ENCODE results near the gene BOLA1. TPM values are rescaled to one million over a fixed set of nuclear protein-coding genes. Genes with fewer than 3 reads are reported as not detected.
"Not testable (repeated sequence)": the region's sequence is repeated elsewhere in the genome, so short reads cannot be mapped to it uniquely, and the experiment has no call there.

The BOLA1 gene
- total and polyA plus RNA-seq, 12 donors = 12.9 to 33.6 (median 16.1) TPM

GRCh38 chr1:149886396-149887195, 12.8 kb upstream of the BOLA1 start:
- DNase-seq = peak; percentile 72 to 95
- intact Hi-C loops (cut with DNase I) = no loop called here
- H3K4me1 ChIP-seq = peaks cover 0 to 35% (median 30%) of the 10 kb centered on the region in 9 donors
- H3K27ac ChIP-seq = peak overlapping the region; percentile 89 to 100 (median 98)
- peak overlapping the region; percentile 55 to 95 (median 72) for H3K4me3 ChIP-seq
- no peaks in the 10 kb centered on the region for H3K9me3 ChIP-seq
- ATAC-seq = peak; percentile 83 to 91 (median 88)
- 0 to 1% methylated on average over 62 of the region's 62 CpGs for WGBS, 2 donors
- no peaks in the 10 kb centered on the region for H3K27me3 ChIP-seq
- TF ChIP-seq, protein P1, sequence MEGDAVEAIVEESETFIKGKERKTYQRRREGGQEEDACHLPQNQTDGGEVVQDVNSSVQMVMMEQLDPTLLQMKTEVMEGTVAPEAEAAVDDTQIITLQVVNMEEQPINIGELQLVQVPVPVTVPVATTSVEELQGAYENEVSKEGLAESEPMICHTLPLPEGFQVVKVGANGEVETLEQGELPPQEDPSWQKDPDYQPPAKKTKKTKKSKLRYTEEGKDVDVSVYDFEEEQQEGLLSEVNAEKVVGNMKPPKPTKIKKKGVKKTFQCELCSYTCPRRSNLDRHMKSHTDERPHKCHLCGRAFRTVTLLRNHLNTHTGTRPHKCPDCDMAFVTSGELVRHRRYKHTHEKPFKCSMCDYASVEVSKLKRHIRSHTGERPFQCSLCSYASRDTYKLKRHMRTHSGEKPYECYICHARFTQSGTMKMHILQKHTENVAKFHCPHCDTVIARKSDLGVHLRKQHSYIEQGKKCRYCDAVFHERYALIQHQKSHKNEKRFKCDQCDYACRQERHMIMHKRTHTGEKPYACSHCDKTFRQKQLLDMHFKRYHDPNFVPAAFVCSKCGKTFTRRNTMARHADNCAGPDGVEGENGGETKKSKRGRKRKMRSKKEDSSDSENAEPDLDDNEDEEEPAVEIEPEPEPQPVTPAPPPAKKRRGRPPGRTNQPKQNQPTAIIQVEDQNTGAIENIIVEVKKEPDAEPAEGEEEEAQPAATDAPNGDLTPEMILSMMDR (IDR thresholded peaks at IDR 0.05) = no peak
- no peaks in the 10 kb centered on the region for H3K36me3 ChIP-seq

DNA sequence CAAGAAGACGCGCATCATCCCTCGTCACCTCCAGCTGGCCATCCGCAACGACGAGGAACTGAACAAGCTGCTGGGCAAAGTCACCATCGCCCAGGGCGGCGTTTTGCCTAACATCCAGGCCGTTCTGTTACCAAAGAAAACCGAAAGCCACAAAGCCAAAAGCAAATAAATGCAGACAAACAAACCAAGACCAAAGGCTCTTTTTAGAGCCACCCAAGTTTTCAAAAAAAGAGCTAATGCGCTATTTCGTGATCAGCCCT, 12.2 kb upstream of the BOLA1 start:
- Histone ChIP-seq H3K4me3 (peak overlapping the region; percentile 55 to 95 (median 69)), H3K27ac (peak overlapping the region; percentile 89 to 100 (median 98)), H3K4me1 (peaks cover 0 to 35% (median 29%) of the 10 kb centered on the region in 9 donors)
- H3K36me3 ChIP-seq; ATAC-seq; H3K9me3 ChIP-seq; intact Hi-C loops (cut with DNase I); H3K27me3 ChIP-seq; DNase-seq: not testable (repeated sequence)
- WGBS, 2 donors = 0 to 1% methylated on average over 7 to 11 of the region's 13 CpGs

GRCh38 chr1:149887456-149888246, 11.7 kb upstream of the BOLA1 start:
- intact Hi-C loops (cut with DNase I) = loop anchor here in 2 of 10 donors (2.0 kb wide), 2 partner anchors 39 to 51 kb away; partner anchors contain the start of gene SF3B4 (in 1 of the 2)
- H3K4me3 ChIP-seq = peak overlapping the region; percentile 55 to 95 (median 69)
- peaks cover 0 to 35% (median 25%) of the 10 kb centered on the region in 9 donors for H3K4me1 ChIP-seq
- WGBS, 2 donors = 0% methylated on average over 46 of the region's 46 CpGs
- H3K27ac ChIP-seq = peak overlapping the region; percentile 89 to 100 (median 98)
- H3K9me3 ChIP-seq = no peaks in the 10 kb centered on the region
- H3K27me3 ChIP-seq = no peaks in the 10 kb centered on the region
- DNase-seq (peak; percentile 66 to 92), ATAC-seq (peak; percentile 69 to 80 (median 78))
- TF ChIP-seq, protein P1 (IDR thresholded peaks at IDR 0.05) = peak in 2 of 9 donors; percentile 4 to 14
- H3K36me3 ChIP-seq = no peaks in the 10 kb centered on the region

- WGBS, 2 donors = 2% methylated on average over 28 of the region's 28 CpGs
Observed at GRCh38 chr1:149888247-149888998, 10.9 kb upstream of the BOLA1 start.

More at GRCh38 chr1:149888247-149888998, 10.9 kb upstream of the BOLA1 start:
- peak; percentile 14 to 56 (median 42) for ATAC-seq
- Histone ChIP-seq H3K4me1 (peaks cover 0 to 34% (median 25%) of the 10 kb centered on the region in 9 donors), H3K4me3 (peak overlapping the region; percentile 55 to 95 (median 69)), H3K27me3 (no peaks in the 10 kb centered on the region), H3K9me3 (no peaks in the 10 kb centered on the region), H3K27ac (peak overlapping the region; percentile 89 to 100 (median 98)), H3K36me3 (no peaks in the 10 kb centered on the region)
- DNase-seq = peak; percentile 75 to 89
- TF ChIP-seq, protein P1 (IDR thresholded peaks at IDR 0.05) = peak; percentile 15 to 76 (median 58)
- intact Hi-C loops (cut with DNase I) = loop anchor here in 2 of 10 donors (2.0 kb wide), 2 partner anchors 38 to 50 kb away; partner anchors contain the start of gene SF3B4 (in 1 of the 2)

Data from heart right ventricle (tissue), 16 donors.